GM12873 (cell line): Measurements from ENCODE around the gene MYLK2.
A peak's percentile ranks its signal among the peaks of the same experiment; 100 is the strongest.

ENCODE experiments used
- TF ChIP-seq, protein P1 (sequence below): IDR thresholded peaks from 2 replicates; pipeline ENCODE4 v1.5.1; 2012; ENCODE audit warnings: low read depth, mild to moderate bottlenecking, moderate library complexity, low read length, control low read depth; ENCODE audit not compliant: insufficient read depth; ENCODE audit errors: missing control alignments

MYLK2 gene

DNA sequence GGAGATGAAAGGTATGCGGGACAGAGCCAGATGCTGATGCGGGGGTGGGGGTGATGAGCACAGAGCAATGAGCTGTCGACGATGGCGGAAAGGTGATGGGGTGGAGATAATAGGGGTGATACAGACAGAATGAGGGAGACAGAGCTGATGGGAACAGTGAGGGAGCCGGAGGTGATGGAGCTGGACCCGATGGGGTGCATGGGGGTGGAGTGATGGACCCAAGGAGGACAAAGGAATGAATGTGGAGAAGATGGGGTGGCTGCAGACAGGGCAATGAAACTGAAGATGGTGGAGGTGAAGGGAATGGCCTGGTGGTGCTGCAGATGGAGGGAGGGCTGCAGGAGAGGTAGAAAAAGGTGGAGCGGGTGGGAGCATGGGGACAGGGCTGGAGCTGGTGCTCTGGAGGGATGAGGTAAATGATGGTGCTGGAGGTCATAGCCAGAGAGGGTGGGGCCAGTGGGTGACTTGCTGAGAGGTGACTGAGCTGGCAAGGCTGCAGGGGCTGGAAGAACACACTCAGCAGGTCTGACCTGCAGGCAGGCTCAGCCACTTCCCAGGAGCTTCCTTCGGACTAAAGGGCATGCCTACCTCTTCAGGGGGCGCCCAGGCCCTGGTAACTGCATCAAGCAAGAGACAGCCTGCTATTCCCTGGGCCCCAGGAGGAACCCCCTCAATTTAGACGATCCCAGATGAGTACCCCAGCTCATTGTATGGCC is 32.2 kb downstream of the MYLK2 start:
- TF ChIP-seq, protein P1, sequence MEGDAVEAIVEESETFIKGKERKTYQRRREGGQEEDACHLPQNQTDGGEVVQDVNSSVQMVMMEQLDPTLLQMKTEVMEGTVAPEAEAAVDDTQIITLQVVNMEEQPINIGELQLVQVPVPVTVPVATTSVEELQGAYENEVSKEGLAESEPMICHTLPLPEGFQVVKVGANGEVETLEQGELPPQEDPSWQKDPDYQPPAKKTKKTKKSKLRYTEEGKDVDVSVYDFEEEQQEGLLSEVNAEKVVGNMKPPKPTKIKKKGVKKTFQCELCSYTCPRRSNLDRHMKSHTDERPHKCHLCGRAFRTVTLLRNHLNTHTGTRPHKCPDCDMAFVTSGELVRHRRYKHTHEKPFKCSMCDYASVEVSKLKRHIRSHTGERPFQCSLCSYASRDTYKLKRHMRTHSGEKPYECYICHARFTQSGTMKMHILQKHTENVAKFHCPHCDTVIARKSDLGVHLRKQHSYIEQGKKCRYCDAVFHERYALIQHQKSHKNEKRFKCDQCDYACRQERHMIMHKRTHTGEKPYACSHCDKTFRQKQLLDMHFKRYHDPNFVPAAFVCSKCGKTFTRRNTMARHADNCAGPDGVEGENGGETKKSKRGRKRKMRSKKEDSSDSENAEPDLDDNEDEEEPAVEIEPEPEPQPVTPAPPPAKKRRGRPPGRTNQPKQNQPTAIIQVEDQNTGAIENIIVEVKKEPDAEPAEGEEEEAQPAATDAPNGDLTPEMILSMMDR: no peak

DNA sequence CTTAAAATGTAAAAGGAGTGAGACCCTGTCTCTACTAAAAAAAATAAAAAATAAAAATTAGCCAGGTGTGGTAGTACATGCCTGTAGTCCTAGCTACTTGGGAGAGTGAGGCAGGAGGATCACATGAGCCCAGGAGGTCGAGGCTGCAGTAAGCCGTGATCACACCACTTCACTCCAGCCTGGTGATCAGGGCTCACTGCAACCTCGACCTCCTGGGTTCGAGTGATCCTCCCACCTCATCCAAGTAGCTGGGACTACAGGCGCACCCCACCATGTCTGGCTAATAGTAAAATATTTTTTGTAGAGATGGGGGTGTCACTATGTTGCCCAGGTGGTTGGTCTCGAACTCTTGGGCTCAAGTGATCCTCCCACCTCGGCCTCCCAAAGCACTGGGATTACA is 34.3 kb downstream of the MYLK2 start:
- TF ChIP-seq, protein P1: no peak

DNA sequence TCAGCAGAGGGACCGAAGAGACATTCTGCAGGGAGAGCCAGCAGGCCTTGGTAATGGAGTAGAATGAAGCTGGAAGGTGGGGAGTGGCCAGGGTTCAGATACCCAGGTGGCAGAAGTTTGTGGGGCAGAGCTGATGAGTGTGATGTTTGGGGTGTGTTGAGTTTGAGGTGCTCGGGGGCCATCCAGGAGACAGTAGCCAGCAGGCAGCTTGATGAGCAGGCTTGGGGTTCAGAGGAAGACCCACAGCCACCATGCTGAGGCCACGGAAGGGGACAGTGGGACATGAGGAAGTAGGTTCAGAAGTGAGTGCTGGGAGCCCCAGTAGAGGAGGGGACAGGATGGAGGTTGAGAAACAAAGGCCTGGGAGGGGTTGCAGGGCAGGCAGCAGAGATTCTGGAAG is 37.4 kb downstream of the MYLK2 start:
- TF ChIP-seq, protein P1: no peak

DNA sequence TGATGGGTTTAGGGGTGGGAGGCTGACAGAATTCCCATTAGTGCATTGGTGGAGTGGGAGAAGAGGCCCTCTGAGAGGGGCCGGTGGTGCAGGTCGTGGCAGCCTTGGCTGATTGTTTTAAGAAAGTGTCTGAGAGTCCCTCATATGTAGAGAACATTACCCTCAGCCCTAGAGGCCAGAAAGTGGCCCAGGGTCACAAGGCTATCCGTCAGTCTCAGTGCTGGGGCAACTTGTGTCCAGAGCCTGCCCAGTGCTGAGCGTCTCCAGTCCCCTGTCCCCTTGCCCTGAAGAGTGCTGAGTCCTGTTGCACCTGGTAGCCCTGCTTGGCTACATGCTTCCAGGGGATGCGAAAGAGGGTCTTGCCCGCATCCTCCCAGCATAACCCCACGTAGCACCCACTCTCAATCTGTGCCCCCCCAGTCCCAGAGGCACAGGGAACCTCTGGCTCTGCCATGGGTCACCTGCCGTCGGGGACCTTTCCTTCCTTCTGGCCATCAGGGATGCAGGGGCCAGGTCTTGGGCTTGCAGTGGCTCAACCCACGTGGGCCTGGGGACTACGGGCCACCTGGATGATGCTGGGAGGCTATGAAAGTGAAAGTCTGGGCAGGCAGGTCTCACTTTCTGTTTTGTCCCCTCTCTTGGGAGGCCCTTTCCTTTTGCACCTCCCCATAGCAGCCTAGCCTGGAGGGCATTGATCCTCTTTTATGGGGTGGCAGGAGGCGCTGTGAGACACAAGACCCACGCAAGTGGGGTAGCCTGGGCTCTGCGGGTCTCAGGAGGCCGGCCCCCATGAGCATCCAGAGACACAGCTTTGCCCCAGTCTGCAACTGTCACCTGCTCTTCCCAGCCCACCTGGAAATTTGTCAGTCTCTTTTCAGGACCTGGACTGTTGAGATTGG is 39.0 kb downstream of the MYLK2 start:
- TF ChIP-seq, protein P1: peak; percentile 11

DNA sequence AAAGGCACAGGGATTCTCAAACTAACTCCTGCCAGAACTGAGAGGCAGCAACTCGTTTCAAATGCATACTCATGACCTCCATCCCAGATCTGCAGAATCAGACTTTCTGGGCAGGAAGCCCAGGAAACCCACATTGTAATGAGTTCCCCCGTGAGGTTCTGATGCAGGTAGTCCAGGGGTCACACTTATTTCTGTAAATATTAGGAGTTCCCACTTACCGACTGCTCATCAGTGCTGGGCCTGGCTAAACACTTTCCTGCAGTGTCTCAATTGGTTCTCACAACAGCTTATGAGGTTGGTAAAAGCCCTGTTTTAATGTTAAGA is 39.6 kb downstream of the MYLK2 start:
- TF ChIP-seq, protein P1: no peak

DNA sequence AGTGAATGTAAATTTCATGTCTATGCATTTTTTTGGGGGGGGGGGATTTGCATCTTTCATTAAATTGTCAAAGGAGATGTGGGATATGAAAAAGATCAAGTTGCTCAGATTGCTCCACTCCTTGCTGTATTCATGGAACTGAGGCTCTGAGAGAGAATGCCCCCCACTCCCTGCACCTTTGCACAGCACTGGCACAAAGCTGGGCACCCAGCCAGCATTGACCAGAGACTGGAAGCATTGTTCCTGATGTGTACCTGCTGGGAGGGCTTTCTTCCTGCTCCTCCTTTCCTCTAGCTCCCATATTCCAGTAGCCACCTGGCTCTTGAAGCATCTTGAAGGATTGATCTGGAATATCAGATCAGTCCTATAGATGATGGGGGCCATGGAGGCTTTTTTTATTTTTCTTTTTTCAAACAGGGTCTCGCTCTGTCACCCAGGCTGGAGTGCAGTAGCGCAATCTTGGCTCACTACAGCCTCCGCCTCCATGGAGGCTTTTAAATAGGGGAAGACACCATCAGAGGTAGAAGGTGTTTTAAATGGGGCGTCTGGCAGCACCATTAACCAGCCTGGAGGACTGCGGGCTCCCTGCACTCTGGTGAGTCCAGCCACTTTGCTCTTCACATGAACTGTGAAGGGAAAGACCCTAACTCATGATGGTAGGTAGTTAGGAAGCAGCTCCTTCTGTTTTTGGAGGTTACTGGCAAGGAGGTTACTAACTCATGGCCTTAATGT is 40.3 kb downstream of the MYLK2 start:
- TF ChIP-seq, protein P1: no peak

DNA sequence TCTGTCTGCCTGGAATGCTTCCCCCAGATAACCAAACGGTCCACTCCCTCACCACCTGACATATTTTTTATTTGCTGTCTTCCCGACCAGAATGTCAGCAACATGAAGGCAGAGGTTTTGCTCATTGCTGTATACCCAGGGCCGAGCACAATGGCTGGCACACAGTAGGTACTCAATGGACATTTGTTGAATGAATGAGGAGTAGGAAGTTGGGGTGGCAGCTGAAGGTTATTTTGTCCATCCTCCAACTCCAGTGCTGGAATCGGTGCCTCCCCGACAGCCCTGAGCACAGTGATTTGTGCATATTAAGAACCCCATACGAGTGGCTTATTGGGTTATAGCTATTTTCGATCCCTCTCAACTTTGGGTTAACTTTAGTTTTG is 40.8 kb downstream of the MYLK2 start:
- TF ChIP-seq, protein P1: no peak
